ENCODE results near the gene ALDH3A2.

- TF ChIP-seq, protein P1, sequence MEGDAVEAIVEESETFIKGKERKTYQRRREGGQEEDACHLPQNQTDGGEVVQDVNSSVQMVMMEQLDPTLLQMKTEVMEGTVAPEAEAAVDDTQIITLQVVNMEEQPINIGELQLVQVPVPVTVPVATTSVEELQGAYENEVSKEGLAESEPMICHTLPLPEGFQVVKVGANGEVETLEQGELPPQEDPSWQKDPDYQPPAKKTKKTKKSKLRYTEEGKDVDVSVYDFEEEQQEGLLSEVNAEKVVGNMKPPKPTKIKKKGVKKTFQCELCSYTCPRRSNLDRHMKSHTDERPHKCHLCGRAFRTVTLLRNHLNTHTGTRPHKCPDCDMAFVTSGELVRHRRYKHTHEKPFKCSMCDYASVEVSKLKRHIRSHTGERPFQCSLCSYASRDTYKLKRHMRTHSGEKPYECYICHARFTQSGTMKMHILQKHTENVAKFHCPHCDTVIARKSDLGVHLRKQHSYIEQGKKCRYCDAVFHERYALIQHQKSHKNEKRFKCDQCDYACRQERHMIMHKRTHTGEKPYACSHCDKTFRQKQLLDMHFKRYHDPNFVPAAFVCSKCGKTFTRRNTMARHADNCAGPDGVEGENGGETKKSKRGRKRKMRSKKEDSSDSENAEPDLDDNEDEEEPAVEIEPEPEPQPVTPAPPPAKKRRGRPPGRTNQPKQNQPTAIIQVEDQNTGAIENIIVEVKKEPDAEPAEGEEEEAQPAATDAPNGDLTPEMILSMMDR (IDR thresholded peaks at IDR 0.05) = no peak
- TF ChIP-seq POLR2AphosphoS5 (IDR thresholded peaks at IDR 0.05; ENCODE audit: low read depth, low read length) (no peak), SIN3A (IDR thresholded peaks at IDR 0.05; ENCODE audit: borderline replicate concordance, insufficient read depth, low read depth, low read length) (no peak), TCF7L2 (IDR thresholded peaks at IDR 0.05; ENCODE audit: low read depth, low read length) (no peak)
- TF ChIP-seq, protein P2, sequence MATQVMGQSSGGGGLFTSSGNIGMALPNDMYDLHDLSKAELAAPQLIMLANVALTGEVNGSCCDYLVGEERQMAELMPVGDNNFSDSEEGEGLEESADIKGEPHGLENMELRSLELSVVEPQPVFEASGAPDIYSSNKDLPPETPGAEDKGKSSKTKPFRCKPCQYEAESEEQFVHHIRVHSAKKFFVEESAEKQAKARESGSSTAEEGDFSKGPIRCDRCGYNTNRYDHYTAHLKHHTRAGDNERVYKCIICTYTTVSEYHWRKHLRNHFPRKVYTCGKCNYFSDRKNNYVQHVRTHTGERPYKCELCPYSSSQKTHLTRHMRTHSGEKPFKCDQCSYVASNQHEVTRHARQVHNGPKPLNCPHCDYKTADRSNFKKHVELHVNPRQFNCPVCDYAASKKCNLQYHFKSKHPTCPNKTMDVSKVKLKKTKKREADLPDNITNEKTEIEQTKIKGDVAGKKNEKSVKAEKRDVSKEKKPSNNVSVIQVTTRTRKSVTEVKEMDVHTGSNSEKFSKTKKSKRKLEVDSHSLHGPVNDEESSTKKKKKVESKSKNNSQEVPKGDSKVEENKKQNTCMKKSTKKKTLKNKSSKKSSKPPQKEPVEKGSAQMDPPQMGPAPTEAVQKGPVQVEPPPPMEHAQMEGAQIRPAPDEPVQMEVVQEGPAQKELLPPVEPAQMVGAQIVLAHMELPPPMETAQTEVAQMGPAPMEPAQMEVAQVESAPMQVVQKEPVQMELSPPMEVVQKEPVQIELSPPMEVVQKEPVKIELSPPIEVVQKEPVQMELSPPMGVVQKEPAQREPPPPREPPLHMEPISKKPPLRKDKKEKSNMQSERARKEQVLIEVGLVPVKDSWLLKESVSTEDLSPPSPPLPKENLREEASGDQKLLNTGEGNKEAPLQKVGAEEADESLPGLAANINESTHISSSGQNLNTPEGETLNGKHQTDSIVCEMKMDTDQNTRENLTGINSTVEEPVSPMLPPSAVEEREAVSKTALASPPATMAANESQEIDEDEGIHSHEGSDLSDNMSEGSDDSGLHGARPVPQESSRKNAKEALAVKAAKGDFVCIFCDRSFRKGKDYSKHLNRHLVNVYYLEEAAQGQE (IDR thresholded peaks at IDR 0.05; ENCODE audit: insufficient read depth in 1 of 2, low read depth in 2 of 2, low read length in 1 of 2) = no peak
Observed at GRCh38 chr17:19670908-19671307, 22.4 kb downstream of the ALDH3A2 start.
